ENCODE measurements around the gene NF2. TPM values are rescaled to one million over a fixed set of nuclear protein-coding genes. Genes with fewer than 3 reads are reported as not detected.

Gene NF2
- total and polyA plus RNA-seq, 2 of the 8 experiments (the other 6 are each of a cell fraction or from before 2014, with no cell fraction given) = 17.6 to 53.6 TPM

- Histone ChIP-seq H3K9me3 (ENCODE audit: insufficient read depth in 2 of 2, low read depth in 1 of 2, low read length in 1 of 2) (no peaks in the 10 kb centered on the region), H3K9ac (replicated peaks in 1 of 4; ENCODE audit: extremely low read depth in 1 of 4, low read depth in 3 of 4, low read length in 3 of 4) (no peak overlapping the region), H3K27ac (ENCODE audit: low read depth, low read length) (no peak overlapping the region), H4K5ac (ENCODE audit: insufficient read length, low read depth, low read length) (no peak overlapping the region), H3K4ac (replicated peaks; ENCODE audit: insufficient read length, low read depth, low read length) (no peak overlapping the region), H3K27me3 (replicated peaks in 1 of 4; ENCODE audit: control insufficient read depth in 3 of 4, extremely low read depth in 1 of 4, insufficient read depth in 3 of 4, low read length in 3 of 4) (peaks cover 14 to 23% (median 20%) of the 10 kb centered on the region in 4 experiments), H4K20me1 (replicated peaks in 1 of 2; ENCODE audit: control insufficient read depth in 1 of 2, insufficient read depth in 2 of 2, low read length in 2 of 2) (peaks cover 0 to 4% of the 10 kb centered on the region in 2 experiments), H4K8ac (ENCODE audit: extremely low read depth, insufficient read depth, low read length) (no peak overlapping the region), H3K4me2 (ENCODE audit: insufficient read depth in 1 of 2, low read depth in 2 of 2, low read length in 2 of 2) (no peak overlapping the region), H3K23ac (ENCODE audit: insufficient read length) (no peak overlapping the region), H3K14ac (ENCODE audit: insufficient read length) (no peak overlapping the region), H2BK120ac (replicated peaks; ENCODE audit: low read depth, low read length) (no peak overlapping the region), H2AFZ (ENCODE audit: low read length) (no peak overlapping the region), H3K4me3 (ENCODE audit: extremely low read depth in 1 of 4, insufficient read depth in 2 of 4, low read depth in 3 of 4, low read length in 4 of 4) (no peak overlapping the region), H2AK5ac (ENCODE audit: low read depth, low read length) (no peak overlapping the region), H3K79me1 (ENCODE audit: low read depth, low read length) (no peaks in the 10 kb centered on the region; the same call in 1 of the 2 replicates), H4K91ac (replicated peaks; ENCODE audit: insufficient read length, low read length) (no peak overlapping the region), H2BK15ac (ENCODE audit: low read length) (no peak overlapping the region), H3K23me2 (ENCODE audit: low read depth, low read length) (peaks cover 3% of the 10 kb centered on the region; the same call in 1 of the 2 replicates), H3K18ac (ENCODE audit: extremely low read depth, low read length) (no peak overlapping the region), H2BK20ac (ENCODE audit: low read length) (no peak overlapping the region), H3K36me3 (ENCODE audit: control insufficient read depth in 2 of 4, insufficient read depth in 4 of 4, low read length in 3 of 4) (no peaks in the 10 kb centered on the region), H3K4me1 (replicated peaks in 1 of 4; ENCODE audit: control insufficient read depth in 3 of 4, insufficient read depth in 4 of 4, low read length in 3 of 4) (peaks cover 0 to 5% (median 3%) of the 10 kb centered on the region in 4 experiments; a peak in 5 of 7 replicates), H3K79me2 (ENCODE audit: control insufficient read depth in 1 of 2, insufficient read depth in 2 of 2, low read length in 2 of 2) (no peaks in the 10 kb centered on the region), H3K56ac (replicated peaks; ENCODE audit: insufficient read length, low read depth, low read length) (no peak overlapping the region), H2BK5ac (ENCODE audit: low read depth, low read length) (no peak overlapping the region), H2BK12ac (ENCODE audit: low read depth, low read length) (no peak overlapping the region)
- FAIRE-seq (no peak), DNase-seq (ENCODE audit: low read depth in 1 of 2, low spot score in 2 of 2) (no peak)
- POLR2A ChIA-PET (ENCODE audit: partially characterized antibody) = interaction anchor here (1.1 to 1.3 kb wide), 2 partner anchors 14 to 18 kb away, joined by 3 to 4 read pairs; no protein-coding TSS in a partner anchor
- WGBS, 2 experiments (ENCODE audit: extremely low coverage in 1 of 2, insufficient coverage in 1 of 2, insufficient read length in 1 of 2, insufficient replicate concordance in 2 of 2, low coverage in 1 of 2, low lambda C conversion rate in 2 of 2, missing lambda C conversion rate in 1 of 2) = 87% methylated on average over 5 of the region's 5 CpGs; no CpG with 5 or more reads in 1 of the 2 experiments
- CTCF ChIA-PET (ENCODE audit: partially characterized antibody) = interaction anchor here (0.9 to 4.1 kb wide), 11 partner anchors 8 to 289 kb away, joined by 3 to 25 read pairs (median 5); no protein-coding TSS in a partner anchor
- TF ChIP-seq KDM1A (IDR thresholded peaks at IDR 0.05; ENCODE audit: borderline replicate concordance, low read length) = no peak
These were observed 112.3 kb downstream of the NF2 start for GRCh38 chr22:29715705-29716104.
